ENCODE data around the gene EVI5.
"Not testable (repeated sequence)": the region's sequence is repeated elsewhere in the genome, so short reads cannot be mapped to it uniquely, and the experiment has no call there.

DNA sequence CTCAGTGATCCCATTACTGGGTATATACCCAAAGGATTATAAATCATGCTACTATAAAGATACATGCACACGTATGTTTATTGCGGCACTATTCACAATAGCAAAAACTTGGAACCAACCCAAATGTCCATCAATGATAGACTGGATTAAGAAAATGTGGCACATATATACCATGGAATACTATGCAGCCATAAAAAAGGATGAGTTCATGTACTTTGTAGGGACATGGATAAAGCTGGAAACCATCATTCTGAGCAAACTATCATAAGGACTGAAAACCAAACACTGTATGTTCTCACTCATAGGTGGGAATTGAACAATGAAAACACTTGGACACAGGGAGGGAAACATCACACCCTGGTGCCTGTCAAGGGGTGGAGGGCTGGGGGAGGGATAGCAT is 63.8 kb downstream of the EVI5 start:
- TF ChIP-seq CTCF, EZH2phosphoT487 (IDR thresholded peaks at IDR 0.05): not testable (repeated sequence)

Data from neural progenitor cell (in vitro differentiated cells).